GM23248 (cell line): ENCODE results near the gene FNDC8. TPM values are rescaled to one million over a fixed set of nuclear protein-coding genes. Genes with fewer than 3 reads are reported as not detected.
"Not testable (repeated sequence)": the region's sequence is repeated elsewhere in the genome, so short reads cannot be mapped to it uniquely, and the experiment has no call there.

Source experiments
- DNase-seq: peaks from one replicate; pipeline ENCODE4 v3.0.0-alpha.2; 2015
- H2AFZ ChIP-seq: fragments of 200-600 bp; sonication (generic); 2 replicates; pipeline ENCODE4 v1.6.1; 2016; ENCODE audit warnings: antibody characterized with exemption
- H3F3A ChIP-seq: fragments of 200-600 bp; sonication (generic); 2 replicates; pipeline ENCODE4 v1.6.1; 2016; ENCODE audit warnings: mild to moderate bottlenecking, antibody characterized with exemption, mixed run types; ENCODE audit not compliant: insufficient read depth
- H3K27ac ChIP-seq: fragments of 200-600 bp; sonication (generic); 2 replicates; pipeline ENCODE4 v1.5.1; 2016; ENCODE audit warnings: mild to moderate bottlenecking
- H3K27me3 ChIP-seq: fragments of 200-600 bp; sonication (generic); replicated peaks from 2 replicates; pipeline ENCODE4 v1.6.1; 2016; ENCODE audit warnings: mild to moderate bottlenecking; ENCODE audit not compliant: insufficient read depth
- H3K36me3 ChIP-seq: fragments of 200-600 bp; sonication (generic); 2 replicates; pipeline ENCODE4 v1.6.1; 2016; ENCODE audit warnings: low read depth, mild to moderate bottlenecking
- H3K4me1 ChIP-seq: fragments of 200-600 bp; sonication (generic); 2 replicates; pipeline ENCODE4 v1.6.1; 2016; ENCODE audit warnings: mild to moderate bottlenecking; ENCODE audit not compliant: insufficient read depth
- H3K4me2 ChIP-seq: fragments of 200-600 bp; sonication (generic); one replicate; pipeline ENCODE4 v1.6.1; 2016; ENCODE audit warnings: mild to moderate bottlenecking; ENCODE audit not compliant: unreplicated experiment
- H3K4me3 ChIP-seq: fragments of 200-600 bp; sonication (generic); 2 replicates; pipeline ENCODE4 v1.5.1; 2016; ENCODE audit warnings: mild to moderate bottlenecking
- H3K79me2 ChIP-seq: fragments of 200-600 bp; sonication (generic); 2 replicates; pipeline ENCODE4 v1.6.1; 2016; ENCODE audit warnings: mild to moderate bottlenecking; ENCODE audit not compliant: insufficient read depth
- H3K9ac ChIP-seq: fragments of 200-600 bp; sonication (generic); 2 replicates; pipeline ENCODE4 v1.6.1; 2016; ENCODE audit warnings: mild to moderate bottlenecking
- H3K9me2 ChIP-seq: fragments of 200-600 bp; sonication (generic); 2 replicates; pipeline ENCODE4 v1.6.1; 2016; ENCODE audit warnings: mixed run types, mild to moderate bottlenecking, moderate library complexity; ENCODE audit not compliant: insufficient read depth
- H3K9me3 ChIP-seq: fragments of 200-600 bp; sonication (generic); one replicate; pipeline ENCODE4 v1.6.1; 2017; ENCODE audit warnings: low read depth
- H4K20me1 ChIP-seq: fragments of 200-600 bp; sonication (generic); 2 replicates; pipeline ENCODE4 v1.6.0; 2016; ENCODE audit not compliant: insufficient read depth
- EZH2 ChIP-seq: fragments of 200-600 bp; sonication (generic); IDR thresholded peaks from 2 replicates; pipeline ENCODE4 v1.6.1; 2018; ENCODE audit warnings: antibody characterized with exemption, mild to moderate bottlenecking; ENCODE audit not compliant: insufficient read depth, poor library complexity, severe bottlenecking
- EZH2phosphoT487 ChIP-seq: fragments of 200-600 bp; sonication (generic); IDR thresholded peaks from 2 replicates; pipeline ENCODE4 v1.6.1; 2018; ENCODE audit warnings: antibody characterized with exemption, moderate library complexity, mild to moderate bottlenecking, low read depth; ENCODE audit not compliant: insufficient read depth
- WGBS, 2 experiments: methylation state at CpG; one replicate each; pipeline ENCODE4 v1.1.6; 2015 to 2017; ENCODE audit warnings: low lambda C conversion rate in 2 of 2, low coverage in 1 of 2; ENCODE audit errors: missing lambda C conversion rate in 2 of 2; 5-methylcytosine and 5-hydroxymethylcytosine counted together
- in situ Hi-C: fragments of 300-500 bp; cut with MboI; formaldehyde crosslinking; loops from 2 replicates; pipeline ENCODE4 v1.15.0; 2020
- polyA plus RNA-seq: library from polyadenylated mRNA; unstranded; fragments of >200 nt; fragmentation: Nextera tagmentation; extraction: Ambion mirVana; gene quantifications from 2 replicates; pipeline ENCODE4 v1.2.1, GENCODE V29; 2016
- total RNA-seq: library from RNA; depleted of rRNA; stranded (reverse); fragments of >200 nt; shearing (Covaris generic); gene quantifications from 2 replicates; pipeline ENCODE4 v1.2.3, GENCODE V29; 2014

The FNDC8 gene
- total and polyA plus RNA-seq, 2 experiments from 2014 or later: not detected

DNA sequence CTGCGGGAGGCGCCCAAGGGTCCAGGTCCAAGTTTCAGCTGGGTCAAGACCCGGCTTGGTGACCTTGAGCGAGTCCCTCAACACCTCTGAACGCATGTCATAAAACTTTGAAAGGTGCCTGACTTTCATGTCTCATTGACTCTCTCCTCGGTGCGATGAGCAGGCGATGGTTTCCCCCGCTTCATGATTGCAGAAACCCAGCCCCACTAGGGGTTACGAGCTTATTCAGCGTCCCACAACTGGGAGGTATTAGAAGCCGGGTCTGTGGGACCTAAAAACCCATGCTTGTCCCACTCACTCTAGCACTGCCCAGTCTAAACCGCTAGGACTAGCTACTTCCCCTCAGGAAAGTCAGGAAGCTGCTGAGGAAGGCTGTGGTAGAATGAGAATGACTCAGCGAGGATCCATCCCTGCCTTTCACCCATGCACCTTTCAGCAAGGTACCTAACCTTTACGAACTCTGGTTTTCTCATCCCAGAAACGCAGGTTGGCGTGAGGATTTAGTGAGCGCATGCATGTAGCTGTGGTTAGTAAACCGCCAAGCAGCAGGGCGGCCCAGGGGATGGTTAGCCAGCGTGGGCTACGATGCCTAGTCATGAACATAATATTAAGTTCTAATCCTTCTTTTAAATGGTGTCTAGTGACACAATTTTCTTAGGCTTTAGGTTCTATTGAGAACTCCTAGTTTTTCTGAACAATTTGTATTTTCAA, 31.7 kb upstream of the FNDC8 start:
- Histone ChIP-seq H3K27me3 (no peaks in the 10 kb centered on the region), H3K9me3 (no peaks in the 10 kb centered on the region), H3K4me3 (peak overlapping the region; percentile 70), H3K9me2 (no peaks in the 10 kb centered on the region), H3K36me3 (no peaks in the 10 kb centered on the region), H3F3A (peaks cover 12% of the 10 kb centered on the region; the same call in 1 of the 2 replicates), H3K4me1 (peaks cover 23% of the 10 kb centered on the region), H3K79me2 (peaks cover 24% of the 10 kb centered on the region), H2AFZ (peak overlapping the region; percentile 99), H4K20me1 (no peaks in the 10 kb centered on the region), H3K27ac (no peak overlapping the region), H3K4me2 (peak overlapping the region; percentile 75), H3K9ac (peak overlapping the region; percentile 67)
- peak; percentile 62 for DNase-seq
- no peak for TF ChIP-seq EZH2
- no peak for TF ChIP-seq EZH2phosphoT487
- WGBS, 2 experiments: 42 to 44% methylated on average over 22 of the region's 22 CpGs
- in situ Hi-C loops: loop anchor here (25.0 kb wide), 1 partner anchor 1423 kb away; no protein-coding TSS in a partner anchor

GRCh38 chr17:35090707-35091106, 30.7 kb upstream of the FNDC8 start:
- Histone ChIP-seq H3K79me2 (peaks cover 22% of the 10 kb centered on the region), H3K4me1 (peaks cover 21% of the 10 kb centered on the region), H3F3A (peaks cover 19% of the 10 kb centered on the region; the same call in 1 of the 2 replicates)
- not testable (repeated sequence) for H3K27me3 ChIP-seq, H3K9ac ChIP-seq, H3K36me3 ChIP-seq, H3K27ac ChIP-seq, H3K4me2 ChIP-seq, H4K20me1 ChIP-seq, H3K9me2 ChIP-seq, H3K9me3 ChIP-seq, H2AFZ ChIP-seq, H3K4me3 ChIP-seq, DNase-seq
- 90% methylated on average over 11 of the region's 11 CpGs for WGBS, 2 experiments
- in situ Hi-C loops: loop anchor here (25.0 kb wide), 1 partner anchor 1422 kb away; no protein-coding TSS in a partner anchor

- H3K9ac ChIP-seq: peak overlapping the region; percentile 44
- H3K79me2 ChIP-seq: no peaks in the 10 kb centered on the region
- H3K9me3 ChIP-seq: no peaks in the 10 kb centered on the region
- H3K9me2 ChIP-seq: no peaks in the 10 kb centered on the region
- 7 to 8% methylated on average over 2 of the region's 2 CpGs for WGBS, 2 experiments
- H2AFZ ChIP-seq: peak overlapping the region; percentile 48
- no peak overlapping the region for H3K4me3 ChIP-seq
- peak overlapping the region; percentile 21 for H3K4me2 ChIP-seq
- H3K4me1 ChIP-seq: peaks cover 9% of the 10 kb centered on the region; the same call in 1 of the 2 replicates
- H3K27me3 ChIP-seq: no peaks in the 10 kb centered on the region
- H4K20me1 ChIP-seq: no peaks in the 10 kb centered on the region
- TF ChIP-seq EZH2 (no peak), EZH2phosphoT487 (no peak)
- in situ Hi-C loops: loop anchor here (25.0 kb wide), 1 partner anchor 1417 kb away; no protein-coding TSS in a partner anchor
- DNase-seq: peak; percentile 93
- H3K27ac ChIP-seq: peak overlapping the region; percentile 49
- H3F3A ChIP-seq: peaks cover 15% of the 10 kb centered on the region; the same call in 1 of the 2 replicates
- H3K36me3 ChIP-seq: no peaks in the 10 kb centered on the region
Measured at GRCh38 chr17:35094902-35095301, 26.5 kb upstream of the FNDC8 start.

DNA sequence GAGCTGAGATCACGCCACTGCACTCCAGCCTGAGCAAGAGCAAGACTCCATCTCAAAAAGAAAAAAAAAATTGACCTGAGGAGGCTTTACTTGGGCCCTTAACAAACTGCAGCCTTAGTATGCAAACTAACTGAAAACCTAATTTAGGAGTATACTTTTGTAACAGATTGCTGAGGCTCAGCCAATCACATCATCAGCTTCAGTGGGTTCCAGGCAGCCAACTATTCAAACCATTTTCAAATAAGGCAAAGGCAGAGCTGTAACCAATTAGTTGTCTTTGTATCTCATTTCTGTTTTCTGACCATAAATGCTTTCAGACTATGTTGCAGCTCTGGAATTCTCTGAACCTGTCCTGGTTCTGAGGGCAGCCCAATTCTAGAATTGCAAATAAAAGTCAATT, 25.7 kb upstream of the FNDC8 start:
- Histone ChIP-seq H4K20me1 (no peaks in the 10 kb centered on the region), H3K27me3 (no peaks in the 10 kb centered on the region), H3K9ac (no peak overlapping the region), H3K4me3 (no peak overlapping the region), H3K4me1 (peaks cover 9% of the 10 kb centered on the region; the same call in 1 of the 2 replicates), H3K4me2 (no peak overlapping the region), H3K79me2 (no peaks in the 10 kb centered on the region), H3K36me3 (no peaks in the 10 kb centered on the region), H3K9me2 (no peaks in the 10 kb centered on the region), H3F3A (peaks cover 15% of the 10 kb centered on the region; the same call in 1 of the 2 replicates), H3K9me3 (no peaks in the 10 kb centered on the region), H3K27ac (no peak overlapping the region), H2AFZ (no peak overlapping the region)
- no peak for TF ChIP-seq EZH2
- no peak for TF ChIP-seq EZH2phosphoT487
- DNase-seq: no peak
- in situ Hi-C loops: loop anchor here (25.0 kb wide), 1 partner anchor 1417 kb away; no protein-coding TSS in a partner anchor
- 100% methylated on average over 1 of the region's 1 CpG for whole genome bisulfite sequencing, 2 experiments
